Endothelial cell of umbilical vein (primary cell): ENCODE results near the gene RBM33. TPM values are rescaled to one million over a fixed set of nuclear protein-coding genes. Genes with fewer than 3 reads are reported as not detected.
A peak's percentile ranks its signal among the peaks of the same experiment; 100 is the strongest.

Experiments used
- BruUV-seq: library from RNA; stranded (reverse); fragments of 400-500 nt; replicated peaks from 2 replicates; lab custom pipeline; 2021; lab: Mats Ljungman, UMichigan
- CTCF ChIA-PET: fragments of 300-600, 350-600 bp; sonication (Branson Sonifier 250); formaldehyde crosslinking; loops from one replicate; lab custom pipeline; 2021; ENCODE audit warnings: antibody characterized with exemption, inconsistent platforms; lab: Charles Lee
- POLR2A ChIA-PET: fragments of 300-600, 350-600 bp; sonication (Branson Sonifier 250); formaldehyde crosslinking; loops from one replicate; lab custom pipeline; 2021; ENCODE audit warnings: antibody characterized with exemption, inconsistent platforms; lab: Charles Lee
- DNase-seq: peaks from one replicate; pipeline ENCODE4 v3.0.0-alpha.2; 2011; ENCODE audit warnings: low read depth, low spot score
- FAIRE-seq: peaks from 2 replicates; lab custom pipeline; 2011; peaks lifted over from hg19 to GRCh38; lab: Jason Lieb, UNC
- H2AFZ ChIP-seq: 2 replicates; pipeline ENCODE4 v1.6.0; 2012; ENCODE audit warnings: low read depth, low read length, control low read depth, inconsistent platforms
- H3K27ac ChIP-seq: 2 replicates; pipeline ENCODE4 v1.5.1; 2011; ENCODE audit warnings: low read depth, mild to moderate bottlenecking, control low read depth, low read length, moderate library complexity; ENCODE audit not compliant: insufficient read depth
- H3K27me3 ChIP-seq, 2 experiments: 2 replicates each; pipeline versions ENCODE4 v1.6.0 to v1.6.1; 2011; ENCODE audit warnings: low read length in 2 of 2, mixed read lengths in 1 of 2; ENCODE audit not compliant: control insufficient read depth in 2 of 2, insufficient read depth in 2 of 2
- H3K36me3 ChIP-seq, 2 experiments: 2 replicates in 1 of 2; 3 replicates in 1 of 2; pipeline ENCODE4 v1.5.1; 2011; ENCODE audit warnings: low read length in 2 of 2, mild to moderate bottlenecking in 1 of 2, moderate library complexity in 1 of 2; ENCODE audit not compliant: control insufficient read depth in 2 of 2, insufficient read depth in 2 of 2; ENCODE audit errors: extremely low read depth in 1 of 2
- H3K4me1 ChIP-seq: 3 replicates; pipeline ENCODE4 v1.5.1; 2011; ENCODE audit warnings: mild to moderate bottlenecking, low read length; ENCODE audit not compliant: control insufficient read depth, insufficient read depth; ENCODE audit errors: extremely low read depth
- H3K4me2 ChIP-seq: 2 replicates; pipeline ENCODE4 v1.6.1; 2011; ENCODE audit warnings: low read length, control low read depth, mixed read lengths; ENCODE audit not compliant: insufficient read depth
- H3K4me3 ChIP-seq, 3 experiments: fragments of 200-600 bp in 1 of 3; sonication (generic), shearing (Covaris generic) in 1 of 3; replicated peaks in 1 of 3; 2 replicates each; pipeline ENCODE4 v1.5.1; 2011 to 2016; ENCODE audit warnings: control low read depth in 3 of 3, low read length in 3 of 3, mild to moderate bottlenecking in 2 of 3, inconsistent platforms in 1 of 3, low read depth in 1 of 3, moderate library complexity in 1 of 3; ENCODE audit not compliant: insufficient read depth in 1 of 3
- H3K79me2 ChIP-seq: 2 replicates; pipeline ENCODE4 v1.6.0; 2012; ENCODE audit warnings: low read length, inconsistent platforms; ENCODE audit not compliant: control insufficient read depth, insufficient read depth
- H3K9ac ChIP-seq: replicated peaks from 2 replicates; pipeline ENCODE3; 2011; ENCODE audit warnings: low read length, control low read depth; ENCODE audit not compliant: insufficient read depth; ENCODE audit errors: extremely low read depth
- H3K9me1 ChIP-seq: replicated peaks from 3 replicates; pipeline ENCODE4 v1.6.0; 2011; ENCODE audit warnings: mild to moderate bottlenecking, low read length; ENCODE audit not compliant: control insufficient read depth, insufficient read depth; ENCODE audit errors: extremely low read depth
- H3K9me3 ChIP-seq: replicated peaks from 2 replicates; pipeline ENCODE4 v1.5.1; 2012; ENCODE audit warnings: low read length, inconsistent platforms; ENCODE audit not compliant: control insufficient read depth, insufficient read depth
- H4K20me1 ChIP-seq: replicated peaks from 2 replicates; pipeline ENCODE3; 2011; ENCODE audit warnings: mild to moderate bottlenecking, low read length; ENCODE audit not compliant: control insufficient read depth, insufficient read depth; ENCODE audit errors: extremely low read depth
- CTCF ChIP-seq, 2 donors: IDR thresholded peaks; 1 replicate in 1 of 2; 2 replicates in 1 of 2; pipeline ENCODE4 v1.5.1; 2011; ENCODE audit warnings: low read length in 2 of 2, mild to moderate bottlenecking in 2 of 2, moderate library complexity in 2 of 2, control low read depth in 1 of 2, inconsistent platforms in 1 of 2, low read depth in 1 of 2; ENCODE audit not compliant: insufficient read depth in 1 of 2; ENCODE audit errors: extremely low read depth in 1 of 2
- EZH2 ChIP-seq: IDR thresholded peaks from 2 replicates; pipeline ENCODE4 v1.6.1; 2012; ENCODE audit warnings: borderline replicate concordance, low read depth, mild to moderate bottlenecking, moderate library complexity, low read length, inconsistent platforms; ENCODE audit not compliant: severe bottlenecking
- FOS ChIP-seq: IDR thresholded peaks from 2 replicates; pipeline ENCODE4 v1.6.1; 2011; ENCODE audit warnings: mild to moderate bottlenecking, low read length, moderate library complexity, borderline replicate concordance; ENCODE audit not compliant: insufficient read depth
- GATA2 ChIP-seq: IDR thresholded peaks from 2 replicates; pipeline ENCODE4 v1.7.0; 2011; ENCODE audit warnings: low read depth, mild to moderate bottlenecking, moderate library complexity, mixed read lengths, low read length; ENCODE audit not compliant: insufficient read length, insufficient read depth
- JUN ChIP-seq: IDR thresholded peaks from 2 replicates; pipeline ENCODE4 v1.6.1; 2011; ENCODE audit warnings: borderline replicate concordance, low read depth; ENCODE audit not compliant: insufficient read length, insufficient read depth
- MAX ChIP-seq: IDR thresholded peaks from 2 replicates; pipeline ENCODE4 v1.6.1; 2011; ENCODE audit not compliant: insufficient read depth, insufficient read length
- MYC ChIP-seq: IDR thresholded peaks from one replicate; pipeline ENCODE4 v1.6.1; 2011; ENCODE audit warnings: mild to moderate bottlenecking, low read depth, low read length
- POLR2A ChIP-seq: IDR thresholded peaks from 2 replicates; pipeline ENCODE4 v1.6.1; 2012; ENCODE audit warnings: low read depth, mild to moderate bottlenecking, control low read depth, low read length
- POLR2AphosphoS5 ChIP-seq: IDR thresholded peaks from 2 replicates; pipeline ENCODE4 v1.6.1; 2012; ENCODE audit warnings: low read depth, mild to moderate bottlenecking, control low read depth, low read length, moderate library complexity; ENCODE audit not compliant: insufficient read depth
- dilution Hi-C: fragments of 300-500 bp; cut with MboI; formaldehyde crosslinking; loops from one replicate; pipeline ENCODE4 v1.15.0; 2019; ENCODE audit warnings: low sequenced_read_pairs; ENCODE audit not compliant: extremely low pct_ligation_motif_present
- intact Hi-C: fragments of 100-400 bp; cut with micrococcal nuclease; formaldehyde crosslinking; loops from one replicate; pipeline ENCODE4 v1.10.0; 2022
- polyA plus RNA-seq, 4 experiments: library from polyadenylated mRNA; depleted of rRNA in 3 of 4; stranded (reverse) in 3 of 4; unstranded in 1 of 4; fragments of >200 nt; gene quantifications; 2 replicates each; pipeline versions ENCODE4 v1.2.1 to v1.2.3, GENCODE V29; 2011 to 2012; ENCODE audit warnings: missing spikeins in 1 of 4
- total RNA-seq: library from RNA; stranded (reverse); gene quantifications from 2 replicates; pipeline ENCODE4 v1.2.3, GENCODE V29; 2021

The RBM33 gene
- total and polyA plus RNA-seq, 2 donors (not counting 3 experiments of a cell fraction or from before 2014, with no cell fraction given), result 16.2 to 68.2 TPM

GRCh38 chr7:155799514-155799913 is 155.1 kb downstream of the RBM33 start:
- POLR2A ChIA-PET, result no interaction called here
- BruUV-seq, result no TSS peak
- DNase-seq, result no peak
- no peak overlapping the region for H3K9ac ChIP-seq
- H3K27ac ChIP-seq, result no peak overlapping the region
- TF ChIP-seq EZH2 (no peak), JUN (no peak), MYC (no peak), MAX (no peak), FOS (no peak), POLR2AphosphoS5 (no peak), POLR2A (no peak), GATA2 (no peak), CTCF (IDR thresholded peaks at IDR 0.05; ENCODE audit: extremely low read depth in 1 of 2, insufficient read depth in 1 of 2, low read depth in 1 of 2, low read length in 2 of 2) (no peak)
- H3K4me1 ChIP-seq, result peaks cover 8% of the 10 kb centered on the region
- H3K79me2 ChIP-seq, result no peaks in the 10 kb centered on the region
- H3K36me3 ChIP-seq, result no peaks in the 10 kb centered on the region
- H3K4me3 ChIP-seq, result no peak overlapping the region
- intact Hi-C loops (loop anchor here (5.0 kb wide), 1 partner anchor 1473 kb away; no protein-coding TSS in a partner anchor), dilution Hi-C loops (no loop called here)
- FAIRE-seq, result peak; percentile 21
- no peaks in the 10 kb centered on the region for H3K9me3 ChIP-seq
- peaks cover 12 to 26% of the 10 kb centered on the region in 2 experiments for H3K27me3 ChIP-seq
- H3K4me2 ChIP-seq, result no peak overlapping the region
- CTCF ChIA-PET, result interaction anchor here (1.6 to 2.4 kb wide), 2 partner anchors 965 to 1017 kb away, joined by 6 to 10 read pairs; no protein-coding TSS in a partner anchor
- H2AFZ ChIP-seq, result no peak overlapping the region
- no peaks in the 10 kb centered on the region for H4K20me1 ChIP-seq
- H3K9me1 ChIP-seq, result no peaks in the 10 kb centered on the region
